Left kidney (tissue), 8 donors: Measurements from ENCODE around the gene CA7. TPM values are rescaled to one million over a fixed set of nuclear protein-coding genes. Genes with fewer than 3 reads are reported as not detected.

Experiments
- DNase-seq: peaks from one replicate; pipeline ENCODE4 v3.0.0-alpha.2; 2013
- long read RNA-seq, 8 donors: transcript quantifications; one replicate each; lab custom pipeline, GENCODE V29; 2026
- polyA plus RNA-seq: library from polyadenylated mRNA; unstranded; fragments of 120-200 nt; gene quantifications from one replicate; pipeline ENCODE4 v1.2.1, GENCODE V29; 2013; ENCODE audit not compliant: insufficient read length

Gene CA7
- 0.65 TPM for polyA plus RNA-seq
- long read RNA-seq, donor 1, result 0 reads
- long read RNA-seq, donor 2, result 0 reads
- long read RNA-seq, donor 3, partial matches to known transcripts, result 0 of 2 reads
- long read RNA-seq, donor 3, other reads (novel, unspliced or antisense), result 0 of 2 reads
- long read RNA-seq, donor 4, result 0 reads
- long read RNA-seq, donor 5, result 0 reads
- long read RNA-seq, donor 6, result 0 reads
- long read RNA-seq, donor 7, result 0 reads
- long read RNA-seq, donor 8, result 0 reads

- no peak for DNase-seq
Measured at GRCh38 chr16:66844342-66845079, at the start of gene CA7. Gene CA7 (plus strand): TSS chr16:66844414. CDS start chr16:66844488, 74 bp downstream.

GRCh38 chr16:66798161-66798560, 46.1 kb upstream of the CA7 start:
- DNase-seq, result no peak

GRCh38 chr16:66800856-66801255, 43.4 kb upstream of the CA7 start:
- DNase-seq, result no peak

- no peak for DNase-seq
Measured at GRCh38 chr16:66801320-66802105, 42.7 kb upstream of the CA7 start, which contains the start of gene TERB1. Gene TERB1 (minus strand): TSS chr16:66801584. CDS start chr16:66796798, 4,786 bp downstream.

GRCh38 chr16:66802159-66802558, 42.1 kb upstream of the CA7 start:
- no peak for DNase-seq

- DNase-seq, result no peak
Measured at GRCh38 chr16:66809765-66810164, 34.4 kb upstream of the CA7 start.

GRCh38 chr16:66810391-66810790, 33.8 kb upstream of the CA7 start:
- DNase-seq, result no peak

GRCh38 chr16:66811043-66811442, 33.2 kb upstream of the CA7 start:
- DNase-seq, result no peak

GRCh38 chr16:66814734-66815133, 29.5 kb upstream of the CA7 start:
- DNase-seq, result no peak

- DNase-seq, result no peak
Measured at GRCh38 chr16:66824006-66824405, 20.2 kb upstream of the CA7 start.

- DNase-seq, result peak; percentile 89
Measured at GRCh38 chr16:66830422-66831404, 13.5 kb upstream of the CA7 start, which contains the start of gene NAE1. Gene NAE1 (minus strand): TSS chr16:66830976. CDS start chr16:66830899, 77 bp downstream.

GRCh38 chr16:66832190-66832589, 12.0 kb upstream of the CA7 start:
- no peak for DNase-seq

- DNase-seq, result no peak
Measured at GRCh38 chr16:66832661-66833305, 11.4 kb upstream of the CA7 start.

- no peak for DNase-seq
Measured at GRCh38 chr16:66834746-66835145, 9.5 kb upstream of the CA7 start.

- no peak for DNase-seq
Measured at GRCh38 chr16:66840883-66841282, 3.3 kb upstream of the CA7 start.

GRCh38 chr16:66841366-66841765, 2.8 kb upstream of the CA7 start:
- no peak for DNase-seq

- no peak for DNase-seq
Measured at GRCh38 chr16:66842765-66843164, 1.4 kb upstream of the CA7 start.

GRCh38 chr16:66843191-66843590, 1.0 kb upstream of the CA7 start:
- DNase-seq, result no peak

GRCh38 chr16:66844009-66844341, 239 bp upstream of the CA7 start:
- DNase-seq, result no peak

- no peak for DNase-seq
Measured at GRCh38 chr16:66845080-66845410, 831 bp downstream of the CA7 start.

- DNase-seq, result no peak
Measured at GRCh38 chr16:66845791-66846221, 1.6 kb downstream of the CA7 start.
